Esophagus squamous epithelium (tissue), 4 donors: ENCODE data around the gene ADAM19.

Experiments used
- CTCF ChIP-seq, 6 experiments: fragments of 450-650 bp in 4 of 6; fragments of 200-600 bp in 2 of 6; sonication (generic) in 2 of 6; IDR thresholded peaks; one replicate each; pipeline ENCODE4 v1.5.1; 2016 to 2019; ENCODE audit warnings: antibody characterized with exemption in 6 of 6, mild to moderate bottlenecking in 4 of 6, moderate library complexity in 4 of 6
- POLR2A ChIP-seq, 4 donors: fragments of 450-650 bp; IDR thresholded peaks; one replicate each; pipeline ENCODE4 v1.6.1; 2017; ENCODE audit warnings: antibody characterized with exemption in 4 of 4, mild to moderate bottlenecking in 4 of 4, moderate library complexity in 3 of 4

GRCh38 chr5:157559301-157559700 is 16.3 kb downstream of the ADAM19 start:
- TF ChIP-seq CTCF (IDR thresholded peaks at IDR 0.05) (no peak), POLR2A (IDR thresholded peaks at IDR 0.05) (no peak)
